Loucy (cell line): ENCODE results near the gene NCAPD2.

Source experiments
- EZH2phosphoT487 ChIP-seq: fragments of 200-600 bp; IDR thresholded peaks from 2 replicates; pipeline ENCODE4 v1.6.1; 2018; ENCODE audit warnings: antibody characterized with exemption, mild to moderate bottlenecking, moderate library complexity, borderline replicate concordance
- TF ChIP-seq, protein P1 (sequence below): fragments of 200-600 bp; sonication (generic); conservative IDR thresholded peaks from 2 replicates; pipeline ENCODE4 v1.5.1; 2014; ENCODE audit warnings: mild to moderate bottlenecking, antibody characterized with exemption, low read length

- TF ChIP-seq, protein P1, sequence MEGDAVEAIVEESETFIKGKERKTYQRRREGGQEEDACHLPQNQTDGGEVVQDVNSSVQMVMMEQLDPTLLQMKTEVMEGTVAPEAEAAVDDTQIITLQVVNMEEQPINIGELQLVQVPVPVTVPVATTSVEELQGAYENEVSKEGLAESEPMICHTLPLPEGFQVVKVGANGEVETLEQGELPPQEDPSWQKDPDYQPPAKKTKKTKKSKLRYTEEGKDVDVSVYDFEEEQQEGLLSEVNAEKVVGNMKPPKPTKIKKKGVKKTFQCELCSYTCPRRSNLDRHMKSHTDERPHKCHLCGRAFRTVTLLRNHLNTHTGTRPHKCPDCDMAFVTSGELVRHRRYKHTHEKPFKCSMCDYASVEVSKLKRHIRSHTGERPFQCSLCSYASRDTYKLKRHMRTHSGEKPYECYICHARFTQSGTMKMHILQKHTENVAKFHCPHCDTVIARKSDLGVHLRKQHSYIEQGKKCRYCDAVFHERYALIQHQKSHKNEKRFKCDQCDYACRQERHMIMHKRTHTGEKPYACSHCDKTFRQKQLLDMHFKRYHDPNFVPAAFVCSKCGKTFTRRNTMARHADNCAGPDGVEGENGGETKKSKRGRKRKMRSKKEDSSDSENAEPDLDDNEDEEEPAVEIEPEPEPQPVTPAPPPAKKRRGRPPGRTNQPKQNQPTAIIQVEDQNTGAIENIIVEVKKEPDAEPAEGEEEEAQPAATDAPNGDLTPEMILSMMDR = no peak
- TF ChIP-seq EZH2phosphoT487 = no peak
These were observed 17.4 kb upstream of the NCAPD2 start for GRCh38 chr12:6476489-6476888.
